ENCODE data around the gene CYP26B1. TPM values are rescaled to one million over a fixed set of nuclear protein-coding genes. Genes with fewer than 3 reads are reported as not detected.

The CYP26B1 gene
- total and polyA plus RNA-seq, 11 donors = 0.76 to 5.9 (median 2.1) TPM

- intact Hi-C loops (cut with DNase I) = no loop called here
- H3K36me3 ChIP-seq = peaks cover 0 to 34% (median 26%) of the 10 kb centered on the region in 9 donors
- no peaks in the 10 kb centered on the region for H3K27me3 ChIP-seq
- H3K4me1 ChIP-seq = peaks cover 0 to 26% (median 7%) of the 10 kb centered on the region in 12 donors
- ATAC-seq (no peak), DNase-seq (no peak)
- TF ChIP-seq POLR2A (IDR thresholded peaks at IDR 0.05) (no peak), CTCF (IDR thresholded peaks at IDR 0.05) (no peak)
- H3K9me3 ChIP-seq = peaks cover 0 to 2% (median 0%) of the 10 kb centered on the region in 12 donors
- WGBS, 4 donors = 92 to 98% (median 96%) methylated on average over 2 of the region's 2 CpGs
- H3K27ac ChIP-seq = no peak overlapping the region
- no peak overlapping the region for H3K4me3 ChIP-seq
These were observed 34.0 kb upstream of the CYP26B1 start for GRCh38 chr2:72181616-72182015.

DNA sequence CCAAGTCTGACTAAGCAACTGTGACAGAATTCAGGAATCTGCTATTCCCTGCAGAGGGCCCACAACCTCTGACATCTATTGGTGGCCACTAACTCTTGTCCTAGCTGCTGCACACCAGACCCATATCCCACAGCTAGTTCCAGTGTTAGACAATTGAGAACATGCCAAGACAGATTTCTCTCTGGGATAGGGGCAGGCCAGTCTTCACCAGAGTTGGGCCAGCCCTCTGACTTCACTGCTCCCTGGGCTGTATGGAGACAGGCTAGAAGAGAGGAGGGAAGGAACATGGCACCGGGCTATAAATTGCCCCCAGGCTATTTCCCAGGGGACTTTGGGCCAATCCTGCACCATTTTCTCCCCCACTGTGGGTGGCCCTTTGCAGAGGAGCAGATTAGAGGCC lies 32.7 kb upstream of the CYP26B1 start:
- ATAC-seq = no peak

DNA sequence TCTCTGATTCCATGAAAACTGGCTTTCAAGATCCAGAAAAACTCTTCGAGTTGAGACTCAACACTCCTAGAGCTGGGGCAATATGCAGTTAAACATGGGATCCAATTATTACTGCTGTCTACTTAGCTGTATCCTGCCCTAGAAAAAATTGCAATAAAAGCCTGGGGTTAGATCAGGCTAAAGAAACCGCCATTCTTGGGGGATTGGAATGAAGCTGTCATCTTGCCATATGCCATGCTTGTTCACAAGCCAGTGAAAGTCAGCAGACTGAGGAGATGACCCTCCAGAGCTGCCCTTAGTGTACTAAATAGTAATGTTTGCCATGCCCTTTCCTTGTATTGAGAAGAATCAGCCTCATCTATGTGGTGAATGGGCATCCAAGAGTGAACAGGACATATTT lies 30.9 kb upstream of the CYP26B1 start:
- H3K27ac ChIP-seq = no peak overlapping the region
- no peaks in the 10 kb centered on the region for H3K9me3 ChIP-seq
- peaks cover 0 to 21% (median 4%) of the 10 kb centered on the region in 12 donors for H3K4me1 ChIP-seq
- no peak for DNase-seq
- H3K36me3 ChIP-seq = peaks cover 0 to 53% (median 26%) of the 10 kb centered on the region in 9 donors
- ATAC-seq = no peak
- TF ChIP-seq CTCF (IDR thresholded peaks at IDR 0.05) (no peak), POLR2A (IDR thresholded peaks at IDR 0.05) (no peak)
- intact Hi-C loops (cut with DNase I) = no loop called here
- no peaks in the 10 kb centered on the region for H3K27me3 ChIP-seq
- WGBS, 4 donors = 96 to 98% (median 97%) methylated on average over 2 of the region's 2 CpGs
- no peak overlapping the region for H3K4me3 ChIP-seq

More for the DNA sequence above, 32.7 kb upstream of the CYP26B1 start:
- H3K27ac ChIP-seq = no peak overlapping the region
- WGBS, 4 donors = 82 to 100% (median 97%) methylated on average over 1 of the region's 1 CpG
- H3K4me1 ChIP-seq = peaks cover 0 to 24% (median 7%) of the 10 kb centered on the region in 12 donors
- DNase-seq = no peak
- intact Hi-C loops (cut with DNase I) = no loop called here
- no peaks in the 10 kb centered on the region for H3K27me3 ChIP-seq
- H3K4me3 ChIP-seq = no peak overlapping the region
- TF ChIP-seq CTCF (IDR thresholded peaks at IDR 0.05) (no peak), POLR2A (IDR thresholded peaks at IDR 0.05) (no peak)
- H3K36me3 ChIP-seq = peaks cover 0 to 47% (median 26%) of the 10 kb centered on the region in 9 donors
- H3K9me3 ChIP-seq = no peaks in the 10 kb centered on the region

DNA sequence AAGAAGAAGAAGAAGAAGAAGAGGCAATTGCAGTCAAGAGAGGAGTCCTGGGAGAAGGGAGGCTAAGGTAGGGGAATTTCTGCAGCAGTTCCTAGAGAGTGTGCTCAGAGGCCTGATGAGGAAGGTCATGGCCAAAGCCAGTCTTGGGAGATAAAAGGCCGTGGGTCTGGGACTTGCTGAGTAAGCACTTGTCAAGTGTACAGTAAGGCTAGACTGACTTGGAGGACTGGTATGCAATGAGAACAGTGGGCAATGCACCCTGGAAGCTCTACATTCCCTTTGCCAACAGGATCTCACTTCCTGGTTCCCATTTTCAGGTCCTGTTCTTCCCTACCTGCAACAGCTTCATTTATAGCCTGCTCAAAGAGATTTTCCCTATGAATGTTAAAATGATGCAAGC lies 28.6 kb upstream of the CYP26B1 start:
- intact Hi-C loops (cut with DNase I) = no loop called here
- Histone ChIP-seq H3K4me3 (no peak overlapping the region), H3K9me3 (no peaks in the 10 kb centered on the region), H3K27ac (no peak overlapping the region), H3K27me3 (no peaks in the 10 kb centered on the region), H3K4me1 (peaks cover 0 to 6% (median 0%) of the 10 kb centered on the region in 12 donors), H3K36me3 (peaks cover 0 to 53% (median 26%) of the 10 kb centered on the region in 9 donors)
- DNase-seq (no peak), ATAC-seq (no peak)
- WGBS, 4 donors = 66 to 84% (median 74%) methylated on average over 1 of the region's 1 CpG
- no peak for TF ChIP-seq POLR2A (IDR thresholded peaks at IDR 0.05)
- TF ChIP-seq CTCF (IDR thresholded peaks at IDR 0.05) = no peak

Measured in heart left ventricle (tissue), 16 donors.